Right lobe of liver (tissue), 4 donors: Measurements from ENCODE around the gene TMED1.

Experiments used
- CTCF ChIP-seq, 4 donors: fragments of 200-600 bp in 3 of 4; fragments of 450-650 bp in 1 of 4; IDR thresholded peaks; one replicate each; pipeline versions ENCODE4 v1.5.1 to v1.8.0; 2016 to 2022; ENCODE audit warnings: antibody characterized with exemption in 4 of 4, mild to moderate bottlenecking in 2 of 4
- POLR2A ChIP-seq: fragments of 450-650 bp; IDR thresholded peaks from one replicate; pipeline ENCODE4 v1.6.1; 2017; ENCODE audit warnings: antibody characterized with exemption, mild to moderate bottlenecking
- donor health status: DM: no; HTN: no; CAD: no.
- donor health status: DM: no; HTN: no; CAD: no.
- donor health status: DM: no; HTN: yes; CAD: no.

DNA sequence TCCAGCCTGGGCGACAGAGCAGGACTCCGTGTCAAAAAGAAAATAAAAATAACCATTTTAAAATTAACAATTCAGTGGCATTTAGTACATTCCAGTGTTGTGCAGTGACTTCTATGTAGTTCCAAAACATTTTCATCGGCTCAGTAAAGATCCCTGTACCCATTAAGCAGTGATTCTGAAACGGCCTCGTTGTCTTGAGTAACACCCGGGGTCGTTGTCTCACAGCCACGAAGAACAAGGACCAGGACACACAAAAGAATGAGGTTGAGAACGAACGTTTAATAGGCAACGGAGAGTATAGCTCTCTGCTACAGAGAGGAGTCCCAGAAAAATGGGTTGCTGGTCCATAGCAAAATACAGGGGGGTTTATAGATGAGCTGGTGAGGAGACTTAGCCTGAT is 2.4 kb upstream of the TMED1 start:
- TF ChIP-seq CTCF (IDR thresholded peaks at IDR 0.05) (no peak), POLR2A (no peak)
